ENCODE results near the gene CAST. TPM values are rescaled to one million over a fixed set of nuclear protein-coding genes. Genes with fewer than 3 reads are reported as not detected.
"Not testable (repeated sequence)": the region's sequence is repeated elsewhere in the genome, so short reads cannot be mapped to it uniquely, and the experiment has no call there.

CAST gene
- total RNA-seq, 1 donor from 2014 or later, result 260 TPM

DNA sequence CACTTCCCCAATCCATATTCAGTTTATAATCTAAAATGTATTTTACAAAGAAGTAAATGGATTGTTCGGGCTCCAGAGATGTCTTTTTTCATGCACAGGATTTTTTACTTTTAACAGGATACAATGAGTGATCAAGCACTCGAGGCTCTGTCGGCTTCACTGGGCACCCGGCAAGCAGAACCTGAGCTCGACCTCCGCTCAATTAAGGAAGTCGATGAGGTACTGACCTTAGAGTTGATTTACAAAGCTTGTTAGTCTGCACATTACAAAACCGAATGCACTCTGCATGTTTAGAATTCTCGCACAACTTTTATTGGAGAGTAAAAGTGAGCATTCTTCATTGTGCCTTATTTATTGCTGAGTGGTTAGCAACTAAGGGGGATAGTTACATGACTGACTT is 80.4 kb downstream of the CAST start:
- Histone ChIP-seq H3K9me3 (no peaks in the 10 kb centered on the region), H3K4me3 (no peak overlapping the region), H3K36me3 (peaks cover 100% of the 10 kb centered on the region), H3K27ac (no peak overlapping the region), H3K4me1 (peaks cover 10% of the 10 kb centered on the region), H3K27me3 (no peaks in the 10 kb centered on the region)
- no peak for DNase-seq
- intact Hi-C loops (cut with DNase I), result no loop called here
- TF ChIP-seq, protein P1, sequence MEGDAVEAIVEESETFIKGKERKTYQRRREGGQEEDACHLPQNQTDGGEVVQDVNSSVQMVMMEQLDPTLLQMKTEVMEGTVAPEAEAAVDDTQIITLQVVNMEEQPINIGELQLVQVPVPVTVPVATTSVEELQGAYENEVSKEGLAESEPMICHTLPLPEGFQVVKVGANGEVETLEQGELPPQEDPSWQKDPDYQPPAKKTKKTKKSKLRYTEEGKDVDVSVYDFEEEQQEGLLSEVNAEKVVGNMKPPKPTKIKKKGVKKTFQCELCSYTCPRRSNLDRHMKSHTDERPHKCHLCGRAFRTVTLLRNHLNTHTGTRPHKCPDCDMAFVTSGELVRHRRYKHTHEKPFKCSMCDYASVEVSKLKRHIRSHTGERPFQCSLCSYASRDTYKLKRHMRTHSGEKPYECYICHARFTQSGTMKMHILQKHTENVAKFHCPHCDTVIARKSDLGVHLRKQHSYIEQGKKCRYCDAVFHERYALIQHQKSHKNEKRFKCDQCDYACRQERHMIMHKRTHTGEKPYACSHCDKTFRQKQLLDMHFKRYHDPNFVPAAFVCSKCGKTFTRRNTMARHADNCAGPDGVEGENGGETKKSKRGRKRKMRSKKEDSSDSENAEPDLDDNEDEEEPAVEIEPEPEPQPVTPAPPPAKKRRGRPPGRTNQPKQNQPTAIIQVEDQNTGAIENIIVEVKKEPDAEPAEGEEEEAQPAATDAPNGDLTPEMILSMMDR (IDR thresholded peaks at IDR 0.05), result no peak
- ATAC-seq, result peak; percentile 64

GRCh38 chr5:96743065-96743768 is 81.0 kb downstream of the CAST start:
- no peaks in the 10 kb centered on the region for H3K27me3 ChIP-seq
- ATAC-seq (peak; percentile 78), DNase-seq (no peak)
- peaks cover 100% of the 10 kb centered on the region for H3K36me3 ChIP-seq
- H3K27ac ChIP-seq, result no peak overlapping the region
- H3K4me3 ChIP-seq, result no peak overlapping the region
- H3K4me1 ChIP-seq, result peaks cover 10% of the 10 kb centered on the region
- no peaks in the 10 kb centered on the region for H3K9me3 ChIP-seq
- intact Hi-C loops (cut with DNase I), result no loop called here
- TF ChIP-seq, protein P1 (IDR thresholded peaks at IDR 0.05), result no peak

DNA sequence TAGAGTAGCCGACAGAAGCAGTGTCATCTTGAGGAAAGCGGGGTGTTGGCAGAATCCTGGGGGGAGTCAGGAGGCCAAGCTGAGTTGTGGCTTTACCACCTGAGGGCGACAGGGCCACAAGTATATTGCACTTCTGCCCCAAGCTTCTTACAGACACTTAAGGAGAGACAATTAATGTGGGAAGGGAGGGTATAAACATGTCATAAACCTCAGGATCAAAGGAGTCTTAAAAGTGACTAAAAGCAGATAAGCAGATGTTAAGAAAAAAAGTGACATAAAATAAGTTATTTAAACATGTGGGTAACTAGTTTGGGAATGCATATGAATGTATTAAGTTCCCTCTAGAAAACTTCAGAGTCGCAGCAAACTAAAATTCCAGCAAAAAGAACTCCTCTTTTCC is 81.6 kb downstream of the CAST start:
- TF ChIP-seq, protein P1 (IDR thresholded peaks at IDR 0.05), result no peak
- Histone ChIP-seq H3K27ac (no peak overlapping the region), H3K9me3 (no peaks in the 10 kb centered on the region), H3K27me3 (no peaks in the 10 kb centered on the region), H3K4me3 (no peak overlapping the region), H3K4me1 (peaks cover 10% of the 10 kb centered on the region), H3K36me3 (peaks cover 100% of the 10 kb centered on the region)
- intact Hi-C loops (cut with DNase I), result no loop called here
- peak; percentile 15 for ATAC-seq
- DNase-seq, result no peak

- H3K27me3 ChIP-seq; H3K27ac ChIP-seq; ATAC-seq; H3K9me3 ChIP-seq; DNase-seq; H3K4me3 ChIP-seq; H3K4me1 ChIP-seq; intact Hi-C loops (cut with DNase I): not testable (repeated sequence)
- H3K36me3 ChIP-seq, result peaks cover 100% of the 10 kb centered on the region
Observed at GRCh38 chr5:96744218-96744617, 82.0 kb downstream of the CAST start.

DNA sequence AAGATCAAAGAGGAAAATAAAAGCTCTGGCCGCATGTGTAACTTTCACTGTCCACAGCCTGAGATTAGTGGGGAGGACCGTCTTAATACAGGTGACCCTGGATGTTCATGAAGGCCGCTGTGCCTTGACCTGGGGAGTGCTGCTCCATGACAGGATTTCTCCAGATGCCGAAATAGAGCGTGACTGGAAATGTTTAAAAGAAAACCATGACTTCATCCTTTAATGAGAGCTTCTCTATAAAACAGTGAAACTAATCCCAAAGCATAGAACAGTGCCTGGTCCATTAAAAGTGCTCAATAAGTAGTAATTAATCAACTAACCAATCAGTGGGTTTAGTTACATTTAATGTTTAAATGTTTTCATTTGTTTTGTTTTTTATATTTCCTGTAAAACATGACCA is 82.8 kb downstream of the CAST start:
- intact Hi-C loops (cut with DNase I), result no loop called here
- DNase-seq (no peak), ATAC-seq (no peak)
- H3K4me1 ChIP-seq, result peaks cover 10% of the 10 kb centered on the region
- H3K4me3 ChIP-seq, result no peak overlapping the region
- H3K36me3 ChIP-seq, result peaks cover 100% of the 10 kb centered on the region
- no peaks in the 10 kb centered on the region for H3K9me3 ChIP-seq
- H3K27ac ChIP-seq, result no peak overlapping the region
- H3K27me3 ChIP-seq, result no peaks in the 10 kb centered on the region
- TF ChIP-seq, protein P1 (IDR thresholded peaks at IDR 0.05), result no peak

GRCh38 chr5:96745844-96746531 is 83.8 kb downstream of the CAST start:
- Histone ChIP-seq H3K27me3 (no peaks in the 10 kb centered on the region), H3K27ac (no peak overlapping the region), H3K4me3 (no peak overlapping the region), H3K36me3 (peaks cover 99% of the 10 kb centered on the region), H3K4me1 (peaks cover 10% of the 10 kb centered on the region), H3K9me3 (no peaks in the 10 kb centered on the region)
- ATAC-seq, result no peak
- TF ChIP-seq, protein P1 (IDR thresholded peaks at IDR 0.05), result no peak
- intact Hi-C loops (cut with DNase I), result no loop called here
- DNase-seq, result no peak
